B cell (primary cell): ENCODE data around the gene KCNJ6.

Source experiments
- CTCF ChIP-seq: fragments of 200-600 bp; IDR thresholded peaks from one replicate; pipeline ENCODE4 v1.8.0; 2022; ENCODE audit warnings: antibody characterized with exemption, mild to moderate bottlenecking
- EZH2 ChIP-seq: IDR thresholded peaks from 2 replicates; pipeline ENCODE4 v1.6.1; 2012; ENCODE audit warnings: borderline replicate concordance, low read depth, mild to moderate bottlenecking, moderate library complexity, low read length; ENCODE audit not compliant: insufficient read depth, poor library complexity, severe bottlenecking

GRCh38 chr21:37874481-37874880 is 41.8 kb downstream of the KCNJ6 start:
- TF ChIP-seq CTCF (no peak), EZH2 (no peak)
